ENCODE results near the gene CCDC92. TPM values are rescaled to one million over a fixed set of nuclear protein-coding genes. Genes with fewer than 3 reads are reported as not detected.

CCDC92 gene
- total RNA-seq, 4 donors from 2014 or later, result 14.8 to 48.8 (median 21.1) TPM

DNA sequence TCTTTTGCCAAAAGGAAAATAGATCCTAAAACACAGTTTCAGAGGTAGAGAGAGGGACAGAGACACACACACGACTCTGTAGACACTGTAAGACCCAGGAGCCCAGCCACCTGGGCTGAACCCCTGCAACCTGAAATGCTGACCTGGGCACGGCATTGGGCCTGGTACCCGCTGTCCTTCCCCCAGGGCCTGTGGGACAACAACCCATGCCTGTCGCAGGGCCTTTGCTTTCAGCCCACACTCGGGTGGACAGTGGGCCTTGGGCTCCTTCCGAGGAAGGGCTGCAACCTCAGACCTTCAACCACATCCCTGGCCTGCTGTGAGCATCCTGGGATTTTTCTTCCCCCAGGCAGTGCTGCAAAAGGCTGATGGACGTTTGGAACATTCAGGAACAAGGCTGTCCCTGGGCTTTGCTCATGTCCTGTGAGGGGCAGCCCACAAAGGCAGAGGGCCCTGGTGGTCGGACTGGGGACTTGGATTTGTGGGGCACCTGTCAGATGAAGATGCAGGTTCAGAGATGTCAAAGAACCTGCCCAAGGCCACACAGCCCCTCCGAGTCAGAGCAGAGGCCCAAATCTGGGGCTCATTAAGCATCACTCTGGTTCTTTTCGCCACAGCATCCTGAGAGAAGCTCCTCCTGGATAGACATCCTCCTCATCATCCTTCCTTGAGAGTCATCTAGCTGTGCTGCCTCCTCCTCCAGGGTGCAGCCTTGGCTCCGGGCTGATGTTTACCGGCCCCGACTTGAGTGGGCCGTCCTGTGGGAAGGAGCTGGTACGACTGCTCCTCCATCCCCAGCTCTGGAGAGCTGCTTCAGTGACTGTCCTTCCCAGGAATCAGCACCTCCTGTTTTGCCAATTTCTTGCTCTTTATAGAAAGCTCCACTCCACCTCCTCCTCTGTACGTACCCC lies 32.7 kb downstream of the CCDC92 start:
- WGBS, 2 donors (ENCODE audit: low coverage in 1 of 2), result 87 to 100% methylated on average over 1 to 13 of the region's 16 CpGs
- Histone ChIP-seq H3K36me3 (peaks cover 0 to 12% (median 1%) of the 10 kb centered on the region in 4 donors), H3K27ac (no peak overlapping the region), H3K9me3 (no peaks in the 10 kb centered on the region), H3K4me3 (no peak overlapping the region), H3K27me3 (no peaks in the 10 kb centered on the region), H3K4me1 (no peaks in the 10 kb centered on the region)
- DNase-seq, result no peak
- intact Hi-C loops (cut with DNase I; ENCODE audit: low total_unique reads), result no loop called here
- TF ChIP-seq POLR2A (IDR thresholded peaks at IDR 0.05), result no peak
- no peak for TF ChIP-seq CTCF (IDR thresholded peaks at IDR 0.05)
- TF ChIP-seq POLR2AphosphoS5 (IDR thresholded peaks at IDR 0.05), result no peak
- no peak for TF ChIP-seq EP300 (IDR thresholded peaks at IDR 0.05; ENCODE audit: low read depth)
- in situ Hi-C loops (cut with MboI; ENCODE audit: low pct_ligation_motif_present in 1 of 4, low pct_unique_long_range_greater_than_20kb in 1 of 4, low sequenced_read_pairs in 3 of 4), result no loop called here

DNA sequence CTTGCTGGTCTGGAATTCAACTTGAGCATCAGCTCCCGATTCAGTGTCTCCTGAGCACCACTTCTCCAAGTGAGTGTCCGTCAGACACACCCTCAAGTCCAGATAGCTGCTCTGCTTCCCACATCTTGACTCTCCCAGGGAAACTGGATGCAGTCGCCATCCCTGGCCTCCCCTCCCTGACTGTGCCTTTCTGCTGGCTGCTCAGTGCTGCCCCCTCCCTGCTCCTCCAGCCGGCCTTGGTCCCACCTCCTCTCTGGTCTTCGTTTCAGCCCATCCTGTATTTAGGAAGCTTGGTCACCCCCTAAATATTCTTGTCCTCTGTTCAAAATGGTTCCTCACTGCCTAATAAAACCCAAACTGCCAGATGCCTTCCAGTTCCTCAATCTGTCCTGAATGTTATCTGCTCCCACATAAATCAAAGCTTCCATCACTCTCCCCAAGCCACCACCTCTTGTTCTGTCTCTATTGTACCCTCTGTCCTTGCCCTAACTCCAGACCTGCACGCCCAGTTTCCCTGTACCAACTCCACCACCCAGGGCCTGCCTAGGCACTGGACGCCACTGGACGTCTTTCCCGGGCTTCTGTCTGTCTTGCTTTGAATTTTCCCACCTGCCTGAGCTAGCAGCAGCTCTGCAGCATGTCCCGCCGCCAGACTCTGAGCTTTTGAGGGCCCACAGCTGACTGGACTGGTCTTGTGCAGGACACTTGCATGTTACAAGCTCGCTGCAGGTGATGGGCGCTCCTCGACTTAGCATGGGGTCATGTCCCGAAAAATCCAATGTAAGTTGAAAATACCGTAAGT lies 33.8 kb downstream of the CCDC92 start:
- 76 to 90% methylated on average over 8 to 16 of the region's 16 CpGs for WGBS, 2 donors (ENCODE audit: low coverage in 1 of 2)

DNA sequence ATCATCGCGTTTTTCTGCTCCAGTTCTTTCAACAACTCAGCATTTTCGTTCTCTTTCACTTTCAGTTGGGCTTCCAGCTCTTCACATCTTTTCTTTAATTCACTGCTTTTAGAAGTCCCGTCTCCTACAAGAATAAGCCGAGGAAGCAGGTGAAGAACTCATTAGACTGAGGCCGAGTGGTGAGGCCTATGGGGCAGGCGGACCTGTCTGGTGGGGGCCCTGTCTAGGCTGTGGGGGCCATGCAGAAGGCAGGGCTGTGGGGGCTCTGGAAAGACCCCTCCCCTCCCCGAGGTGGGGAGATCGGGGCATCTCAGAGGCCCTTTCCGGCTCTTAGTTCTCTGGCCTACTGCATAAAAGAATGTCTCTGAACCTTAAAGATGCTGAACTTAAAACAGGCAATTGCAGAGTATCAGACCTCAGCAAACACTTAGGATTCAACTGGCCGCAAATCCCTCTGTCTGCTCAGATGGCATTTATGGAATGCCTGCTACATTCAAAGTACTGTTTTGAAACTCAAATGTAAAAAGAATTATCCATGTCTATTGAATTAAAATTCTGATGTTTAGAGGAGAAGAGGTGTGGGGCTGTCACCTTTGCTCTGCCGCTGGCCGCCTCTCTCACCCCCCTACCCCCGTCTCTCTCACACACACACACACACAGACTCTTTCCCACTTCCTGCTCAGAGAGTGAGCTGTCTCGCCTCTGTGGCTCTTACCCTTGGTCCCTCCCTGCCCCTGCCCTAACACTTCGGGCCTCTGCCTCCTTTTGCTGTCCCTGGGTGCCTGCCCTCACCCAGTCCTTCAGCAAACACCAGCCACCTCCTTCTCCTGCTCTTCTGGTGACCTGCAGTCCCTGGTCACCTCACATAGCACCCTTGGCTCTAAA lies 34.7 kb downstream of the CCDC92 start:
- 66 to 70% methylated on average over 12 to 16 of the region's 16 CpGs for WGBS, 2 donors (ENCODE audit: low coverage in 1 of 2)
- DNase-seq, result no peak
- H3K27ac ChIP-seq, result no peak overlapping the region

More for the DNA sequence above, 33.8 kb downstream of the CCDC92 start:
- in situ Hi-C loops (cut with MboI; ENCODE audit: low pct_ligation_motif_present in 1 of 4, low pct_unique_long_range_greater_than_20kb in 1 of 4, low sequenced_read_pairs in 3 of 4), result no loop called here
- no peaks in the 10 kb centered on the region for H3K4me1 ChIP-seq
- TF ChIP-seq CTCF (IDR thresholded peaks at IDR 0.05) (peak in 2 of 5 experiments; percentile 12), POLR2A (IDR thresholded peaks at IDR 0.05) (no peak), EP300 (IDR thresholded peaks at IDR 0.05; ENCODE audit: low read depth) (no peak), POLR2AphosphoS5 (IDR thresholded peaks at IDR 0.05) (no peak)
- H3K4me3 ChIP-seq, result no peak overlapping the region
- no peaks in the 10 kb centered on the region for H3K9me3 ChIP-seq
- no peak overlapping the region for H3K27ac ChIP-seq
- H3K27me3 ChIP-seq, result no peaks in the 10 kb centered on the region
- intact Hi-C loops (cut with DNase I; ENCODE audit: low total_unique reads), result no loop called here
- no peak for DNase-seq
- peaks cover 0 to 12% (median 1%) of the 10 kb centered on the region in 4 donors for H3K36me3 ChIP-seq

More for the DNA sequence above, 34.7 kb downstream of the CCDC92 start:
- Histone ChIP-seq H3K9me3 (no peaks in the 10 kb centered on the region), H3K27me3 (no peaks in the 10 kb centered on the region), H3K4me1 (no peaks in the 10 kb centered on the region), H3K4me3 (no peak overlapping the region), H3K36me3 (peaks cover 0 to 12% (median 1%) of the 10 kb centered on the region in 4 donors)
- in situ Hi-C loops (cut with MboI; ENCODE audit: low pct_ligation_motif_present in 1 of 4, low pct_unique_long_range_greater_than_20kb in 1 of 4, low sequenced_read_pairs in 3 of 4) (no loop called here), intact Hi-C loops (cut with DNase I; ENCODE audit: low total_unique reads) (no loop called here)
- no peak for TF ChIP-seq POLR2A (IDR thresholded peaks at IDR 0.05)
- no peak for TF ChIP-seq POLR2AphosphoS5 (IDR thresholded peaks at IDR 0.05)
- TF ChIP-seq CTCF (IDR thresholded peaks at IDR 0.05), result no peak
- TF ChIP-seq EP300 (IDR thresholded peaks at IDR 0.05; ENCODE audit: low read depth), result no peak
